Measurements from ENCODE around the gene SBF2.

GRCh38 chr11:9990221-9990973 lies 303.6 kb downstream of the SBF2 start:
- TF ChIP-seq BRF2 (IDR thresholded peaks at IDR 0.05; ENCODE audit: borderline replicate concordance, insufficient read depth, insufficient read length) (no peak), POLR2A (conservative IDR thresholded peaks at IDR 0.05) (no peak), NBN (IDR thresholded peaks at IDR 0.05; ENCODE audit: low read depth) (no peak), ZBED1 (IDR thresholded peaks at IDR 0.05) (no peak), BHLHE40 (IDR thresholded peaks at IDR 0.05; ENCODE audit: low read length) (no peak), ZEB2 (IDR thresholded peaks at IDR 0.05) (no peak), HDGF (IDR thresholded peaks at IDR 0.05) (no peak), YY1 (IDR thresholded peaks at IDR 0.05; ENCODE audit: borderline replicate concordance in 1 of 3, control insufficient read depth in 1 of 3, extremely low read depth in 1 of 3, insufficient read depth in 3 of 3, insufficient read length in 1 of 3, insufficient replicate concordance in 2 of 3, low read depth in 1 of 3, low read length in 2 of 3) (no peak), KDM2B (CRISPR knock-in tag; IDR thresholded peaks at IDR 0.05) (no peak), ZNF274 (IDR thresholded peaks at IDR 0.05; ENCODE audit: borderline replicate concordance, low read depth, low read length) (no peak), U2AF2 (optimal IDR thresholded peaks at IDR 0.05; ENCODE audit: low read depth, low read length) (no peak)
- TF ChIP-seq, protein P1, sequence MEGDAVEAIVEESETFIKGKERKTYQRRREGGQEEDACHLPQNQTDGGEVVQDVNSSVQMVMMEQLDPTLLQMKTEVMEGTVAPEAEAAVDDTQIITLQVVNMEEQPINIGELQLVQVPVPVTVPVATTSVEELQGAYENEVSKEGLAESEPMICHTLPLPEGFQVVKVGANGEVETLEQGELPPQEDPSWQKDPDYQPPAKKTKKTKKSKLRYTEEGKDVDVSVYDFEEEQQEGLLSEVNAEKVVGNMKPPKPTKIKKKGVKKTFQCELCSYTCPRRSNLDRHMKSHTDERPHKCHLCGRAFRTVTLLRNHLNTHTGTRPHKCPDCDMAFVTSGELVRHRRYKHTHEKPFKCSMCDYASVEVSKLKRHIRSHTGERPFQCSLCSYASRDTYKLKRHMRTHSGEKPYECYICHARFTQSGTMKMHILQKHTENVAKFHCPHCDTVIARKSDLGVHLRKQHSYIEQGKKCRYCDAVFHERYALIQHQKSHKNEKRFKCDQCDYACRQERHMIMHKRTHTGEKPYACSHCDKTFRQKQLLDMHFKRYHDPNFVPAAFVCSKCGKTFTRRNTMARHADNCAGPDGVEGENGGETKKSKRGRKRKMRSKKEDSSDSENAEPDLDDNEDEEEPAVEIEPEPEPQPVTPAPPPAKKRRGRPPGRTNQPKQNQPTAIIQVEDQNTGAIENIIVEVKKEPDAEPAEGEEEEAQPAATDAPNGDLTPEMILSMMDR (IDR thresholded peaks at IDR 0.05 in 2 of 3, conservative IDR thresholded peaks at IDR 0.05 in 1 of 3; ENCODE audit: insufficient read depth in 2 of 3, low read depth in 1 of 3, low read length in 3 of 3): peak in 1 of 3 experiments; percentile 17; a peak in 1 of 6 replicates
- TF ChIP-seq, protein P2, sequence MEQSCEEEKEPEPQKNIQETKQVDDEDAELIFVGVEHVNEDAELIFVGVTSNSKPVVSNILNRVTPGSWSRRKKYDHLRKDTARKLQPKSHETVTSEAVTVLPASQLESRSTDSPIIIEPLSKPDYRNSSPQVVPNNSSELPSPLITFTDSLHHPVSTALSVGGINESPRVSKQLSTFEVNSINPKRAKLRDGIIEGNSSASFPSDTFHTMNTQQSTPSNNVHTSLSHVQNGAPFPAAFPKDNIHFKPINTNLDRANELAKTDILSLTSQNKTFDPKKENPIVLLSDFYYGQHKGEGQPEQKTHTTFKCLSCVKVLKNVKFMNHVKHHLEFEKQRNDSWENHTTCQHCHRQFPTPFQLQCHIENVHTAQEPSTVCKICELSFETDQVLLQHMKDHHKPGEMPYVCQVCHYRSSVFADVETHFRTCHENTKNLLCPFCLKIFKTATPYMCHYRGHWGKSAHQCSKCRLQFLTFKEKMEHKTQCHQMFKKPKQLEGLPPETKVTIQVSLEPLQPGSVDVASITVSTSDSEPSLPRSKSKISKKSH (CRISPR knock-in tag; IDR thresholded peaks at IDR 0.05): no peak
